ENCODE data around the gene HECTD4.
"Not testable (repeated sequence)": the region's sequence is repeated elsewhere in the genome, so short reads cannot be mapped to it uniquely, and the experiment has no call there.

Gene HECTD4

DNA sequence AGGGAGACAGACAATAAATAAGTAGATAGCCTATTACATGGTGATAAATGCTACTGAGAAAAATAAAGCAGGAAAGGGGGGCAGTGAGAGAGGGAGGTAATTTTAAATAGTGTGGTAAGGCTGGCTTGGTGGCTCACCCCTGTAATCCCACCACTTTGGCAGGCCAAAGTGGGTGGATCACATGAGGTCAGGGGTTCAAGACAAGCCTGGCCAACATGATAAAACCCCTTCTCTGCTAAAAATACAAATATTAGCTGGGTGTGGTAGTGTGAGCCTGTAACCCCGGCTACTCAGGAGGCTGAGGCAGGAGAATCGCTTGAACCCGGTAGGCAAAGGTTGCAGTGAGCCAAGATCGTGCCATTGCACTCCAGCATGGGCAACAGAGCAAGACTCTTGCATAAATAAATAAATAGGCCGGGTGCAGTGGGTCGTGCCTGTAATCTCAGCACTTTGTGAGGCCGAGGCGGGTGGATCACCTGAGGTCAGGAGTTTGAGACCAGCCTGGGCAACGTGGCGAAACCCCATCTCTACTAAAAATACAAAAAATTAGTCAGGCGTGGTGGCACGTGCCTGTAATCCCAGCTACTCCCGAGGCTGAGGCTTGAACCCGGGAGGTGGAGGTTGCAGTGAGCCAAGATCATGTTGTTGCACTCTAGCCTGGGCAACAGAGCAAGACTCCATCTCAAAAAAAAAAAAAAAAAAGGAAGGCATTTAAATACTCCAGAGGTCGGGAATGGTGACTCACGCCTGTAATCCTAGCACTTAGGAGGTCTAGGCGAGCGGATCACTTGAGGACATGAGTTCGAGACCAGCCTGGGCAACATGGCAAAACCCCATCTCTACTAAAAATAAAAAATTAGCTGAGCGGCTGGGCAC is 271.2 kb downstream of the HECTD4 start:
- not testable (repeated sequence) for DNase-seq

Data from stimulated activated CD4-positive, alpha-beta T cell treated with anti-CD3 and anti-CD28 coated beads, Interleukin-4, amount 100 ng/mL, for 4 hours (primary cell).